GM19463 (cell line): ENCODE measurements around the gene GBA3.
A peak's percentile ranks its signal among the peaks of the same experiment; 100 is the strongest.

ENCODE experiments used
- ATAC-seq: cut with Tn5 transposase; IDR thresholded peaks from one replicate; pipeline ENCODE4 v1.9.1; 2021; ENCODE audit warnings: mild to moderate bottlenecking, moderate library complexity; ENCODE audit not compliant: unreplicated experiment

GBA3 gene

DNA sequence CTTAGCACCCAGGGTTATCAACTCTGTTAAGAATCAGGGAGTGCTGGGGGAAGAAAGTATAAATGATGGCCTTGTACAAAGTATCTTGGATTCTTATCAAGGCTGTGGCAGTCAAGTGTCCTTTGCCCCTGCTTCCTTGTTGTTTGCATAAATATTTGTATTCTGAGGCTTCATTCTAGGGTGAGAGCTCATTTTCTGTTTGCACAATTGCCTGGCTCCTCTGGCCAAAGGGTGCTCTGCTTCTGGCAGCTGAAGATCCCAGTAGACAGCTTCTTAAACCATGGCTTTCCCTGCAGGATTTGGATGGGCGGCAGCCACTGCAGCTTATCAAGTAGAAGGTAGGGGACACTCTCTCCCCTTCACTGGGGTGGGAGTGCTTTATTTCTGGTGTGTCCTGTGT lies at the start of gene GBA3:
TSS of gene GBA3 (plus strand) at position 202 of the 400 bp plus-strand sequence.
- no peak for ATAC-seq

DNA sequence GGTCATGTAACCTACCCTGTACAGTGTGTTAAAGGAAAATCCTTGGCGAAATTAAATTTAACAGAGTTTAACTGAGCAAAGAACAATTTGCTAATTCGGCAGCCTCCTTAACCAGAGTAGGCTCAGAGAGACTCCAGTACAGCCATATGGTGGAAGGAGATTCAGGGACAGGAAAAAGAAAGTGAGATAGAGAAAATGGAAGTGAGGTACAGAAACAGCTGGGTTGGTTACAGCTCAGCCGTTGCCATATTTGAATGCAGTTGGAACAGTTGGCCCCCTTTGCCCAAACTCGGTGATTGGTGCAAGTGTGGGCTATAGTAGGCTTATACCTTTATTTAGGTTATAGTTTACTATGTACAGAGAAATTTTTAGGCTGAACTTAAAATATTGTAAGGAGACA lies 48.8 kb upstream of the GBA3 start:
- peak; percentile 53 for ATAC-seq

DNA sequence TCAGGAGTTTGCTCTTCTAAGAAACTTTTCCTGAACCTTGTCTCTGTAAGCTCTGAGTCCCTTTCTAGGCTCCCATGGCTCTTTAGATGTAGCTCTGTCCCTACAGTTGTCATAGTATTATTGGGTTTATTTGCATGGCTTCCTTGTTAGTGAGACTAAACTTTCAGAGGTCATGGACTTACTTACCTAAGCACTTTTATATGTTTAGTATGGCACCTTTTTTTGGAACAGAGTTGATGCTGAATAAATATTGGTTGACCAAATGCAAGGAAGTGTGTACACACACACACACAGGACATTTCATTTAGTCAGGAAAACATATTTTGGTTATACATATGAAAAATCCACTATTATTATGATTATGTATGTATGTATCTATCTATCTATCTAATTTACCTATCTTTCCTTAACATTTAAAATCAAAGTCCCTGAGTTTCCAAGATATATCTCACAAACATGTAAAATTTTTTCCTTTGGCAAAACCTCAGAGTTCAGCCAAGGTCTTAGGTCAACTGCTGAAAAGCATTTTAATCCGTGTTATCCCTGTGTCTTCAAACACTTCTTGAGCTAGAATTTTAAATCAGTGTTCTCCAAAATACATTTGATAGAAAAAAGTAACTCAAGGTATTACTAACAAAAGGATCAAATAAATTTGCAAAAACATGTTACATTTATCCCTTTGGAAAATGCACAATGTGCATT lies 47.1 kb upstream of the GBA3 start:
- no peak for ATAC-seq

DNA sequence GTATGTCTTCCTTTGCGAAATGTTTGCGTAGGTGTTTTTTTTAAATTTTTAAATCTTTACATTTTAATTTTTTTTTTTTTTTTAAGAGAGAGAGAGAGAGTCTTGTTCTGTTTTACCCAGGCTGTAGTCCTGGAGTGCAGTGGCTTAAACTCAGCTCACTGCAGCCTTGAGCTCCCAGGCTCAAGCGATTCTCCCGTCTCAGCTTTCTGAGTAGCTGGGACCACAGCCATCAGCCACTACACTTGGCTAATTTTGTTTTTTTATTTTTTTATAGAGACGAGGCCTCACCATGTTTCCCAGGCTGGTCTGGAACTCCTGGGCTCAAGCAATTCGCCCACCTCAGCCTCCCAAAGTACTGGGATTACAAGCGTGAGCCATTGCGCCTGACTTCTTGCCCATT lies 43.7 kb upstream of the GBA3 start:
- no peak for ATAC-seq

DNA sequence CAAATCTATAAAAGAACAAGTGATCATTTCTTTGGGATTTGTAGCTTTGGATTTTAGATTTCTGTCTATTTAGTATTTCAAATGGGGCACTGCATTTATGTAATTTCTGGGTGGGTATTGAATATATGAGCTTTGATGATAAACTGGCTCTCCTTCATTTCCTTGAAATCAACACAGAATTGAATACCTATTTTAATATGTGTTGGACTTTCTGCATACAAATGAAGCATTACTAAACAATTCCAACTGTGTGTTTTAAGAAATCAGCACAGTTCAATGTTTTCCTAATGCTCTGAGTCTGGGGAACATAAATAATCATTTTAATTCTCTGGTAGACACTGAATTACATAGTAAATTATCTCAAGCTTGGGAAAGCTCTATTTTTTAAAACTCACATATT lies 42.0 kb upstream of the GBA3 start:
- no peak for ATAC-seq

DNA sequence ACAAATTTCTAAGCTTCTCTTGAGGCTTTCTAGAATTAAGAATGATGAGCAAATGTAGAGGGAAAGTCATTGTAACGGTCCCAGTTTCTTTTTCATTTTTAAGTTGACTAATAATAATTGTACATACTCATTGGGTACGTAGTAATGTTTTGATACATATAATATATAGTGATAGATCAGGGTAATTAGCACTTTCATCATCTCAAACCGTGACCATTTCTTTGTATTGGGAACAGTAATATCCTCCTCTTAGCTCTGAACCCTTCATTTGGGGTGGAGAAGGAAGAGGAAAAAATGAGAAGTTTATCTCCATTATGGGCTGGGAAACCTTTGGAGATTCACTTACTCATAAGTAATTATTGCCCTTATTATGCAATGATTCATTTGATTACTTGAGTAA lies 39.0 kb upstream of the GBA3 start:
- no peak for ATAC-seq

DNA sequence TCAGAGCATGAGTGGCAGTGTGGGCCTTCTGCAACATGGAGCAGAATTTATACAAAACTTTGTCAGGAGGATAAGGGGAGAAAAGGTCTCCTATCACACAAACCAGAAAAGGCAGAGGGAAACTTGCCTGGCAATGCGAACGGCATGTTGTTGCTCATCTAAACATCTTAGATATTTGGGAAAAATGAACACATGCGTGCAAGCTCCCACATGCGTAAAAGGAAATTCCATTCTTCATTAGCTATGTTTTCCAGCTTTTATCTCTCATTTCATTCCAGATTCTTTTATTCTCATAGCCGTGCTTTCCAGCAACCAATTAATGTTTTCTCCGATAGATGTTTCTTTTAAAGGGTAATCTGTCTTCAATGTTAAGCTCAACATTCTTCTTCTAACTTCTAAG lies 31.3 kb upstream of the GBA3 start:
- ATAC-seq: no peak

DNA sequence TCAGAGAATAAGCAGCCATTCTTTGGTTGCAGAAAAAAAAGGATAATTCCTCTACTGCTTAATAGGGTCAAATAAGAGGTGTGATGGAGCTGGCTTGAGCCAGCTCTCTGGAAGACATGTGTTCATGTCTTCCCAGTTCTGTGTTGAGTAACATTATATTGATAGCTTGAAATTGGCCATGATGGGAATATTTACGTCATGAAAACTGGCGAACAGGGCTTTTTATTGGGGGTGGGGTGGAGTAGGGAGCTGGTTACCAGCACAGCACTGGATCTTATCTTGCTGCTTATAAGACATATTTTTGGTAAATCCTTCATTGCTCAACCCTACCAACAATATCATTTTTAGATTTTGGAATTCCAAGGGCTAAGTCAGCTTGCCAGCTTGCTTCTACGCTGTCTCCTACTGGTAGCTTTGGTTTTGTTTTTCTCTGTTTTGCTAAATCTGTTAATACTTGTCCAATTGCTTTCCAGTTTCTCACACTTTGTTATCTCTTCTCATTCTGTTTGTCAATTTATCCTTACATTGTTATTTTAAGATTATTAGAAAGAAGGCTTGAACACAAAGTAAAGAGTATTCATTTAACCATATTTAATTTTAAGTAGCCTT lies 25.3 kb upstream of the GBA3 start:
- no peak for ATAC-seq

DNA sequence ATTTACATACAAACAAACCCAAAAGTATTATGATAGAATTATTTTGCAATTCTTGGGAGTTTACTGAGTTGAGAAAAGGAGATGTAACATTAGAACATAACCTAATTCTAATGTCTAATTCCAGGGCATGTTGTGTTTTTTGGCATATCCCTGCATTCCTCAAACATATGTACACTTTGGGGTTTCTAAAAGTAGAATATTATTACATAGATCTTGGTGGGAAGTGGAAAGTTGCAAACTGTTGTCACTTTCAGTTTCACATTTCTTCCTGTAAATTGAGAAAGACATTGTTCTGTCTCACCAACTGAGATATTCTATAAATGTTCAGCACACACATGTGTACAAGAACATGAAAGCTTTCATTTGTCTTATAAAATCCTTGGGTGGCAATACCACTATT lies 24.4 kb upstream of the GBA3 start:
- peak; percentile 31 for ATAC-seq

DNA sequence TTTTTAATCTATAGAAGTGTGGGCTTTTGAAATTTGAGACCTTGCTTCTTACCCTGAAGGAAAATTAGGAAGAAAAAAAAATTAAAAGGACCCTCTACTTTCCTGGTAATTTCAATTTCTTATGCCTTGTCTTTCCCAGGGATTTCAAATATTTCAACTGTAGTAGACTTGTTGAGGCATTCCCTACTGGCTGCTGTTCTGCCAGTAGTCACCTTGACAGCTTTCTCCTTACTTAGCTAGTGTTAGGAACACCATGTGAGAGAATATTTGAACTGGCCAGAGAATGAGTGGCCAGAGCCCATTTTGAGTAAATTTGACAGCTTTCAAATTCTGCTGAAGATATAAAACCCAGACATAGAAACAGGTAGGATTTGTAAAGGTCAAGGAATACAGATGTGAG lies 24.0 kb upstream of the GBA3 start:
- no peak for ATAC-seq

DNA sequence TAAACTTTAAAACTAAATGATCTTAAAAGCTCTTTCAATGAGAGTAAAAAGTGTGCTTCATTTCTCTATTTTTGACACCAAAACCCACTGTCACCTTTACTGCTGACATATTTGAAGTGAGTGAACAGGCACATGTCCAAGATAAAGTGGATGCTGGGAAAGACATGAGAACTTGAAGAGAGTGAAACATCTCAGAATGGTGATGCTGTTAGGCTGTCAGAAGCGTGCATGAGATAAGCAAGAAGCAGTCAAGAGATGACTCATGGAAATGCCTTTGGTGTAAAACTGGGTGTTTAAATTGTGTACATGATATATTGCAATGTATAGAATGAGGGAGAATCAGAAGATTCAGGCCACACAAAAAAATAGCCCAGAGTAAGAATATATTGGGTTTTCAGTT lies 21.8 kb upstream of the GBA3 start:
- ATAC-seq: peak; percentile 43

DNA sequence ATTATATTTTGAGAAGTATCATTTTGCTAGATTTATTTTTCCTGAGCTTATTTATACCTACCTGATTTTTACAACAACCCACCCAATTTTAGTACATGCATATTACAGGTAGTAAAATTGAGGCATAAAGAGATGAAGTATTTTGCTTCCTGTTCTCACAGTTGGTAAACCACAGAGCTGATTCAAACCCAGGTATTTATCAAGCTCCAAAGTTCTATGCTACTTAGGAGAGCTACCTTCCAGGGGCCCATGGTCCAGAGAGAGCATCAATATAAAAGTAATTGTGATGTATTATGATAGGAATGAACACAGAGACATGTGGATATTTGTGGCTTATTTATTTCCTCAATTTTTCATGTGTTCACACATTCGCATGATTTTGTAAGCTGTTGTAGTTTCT lies 20.2 kb upstream of the GBA3 start:
- ATAC-seq: no peak

DNA sequence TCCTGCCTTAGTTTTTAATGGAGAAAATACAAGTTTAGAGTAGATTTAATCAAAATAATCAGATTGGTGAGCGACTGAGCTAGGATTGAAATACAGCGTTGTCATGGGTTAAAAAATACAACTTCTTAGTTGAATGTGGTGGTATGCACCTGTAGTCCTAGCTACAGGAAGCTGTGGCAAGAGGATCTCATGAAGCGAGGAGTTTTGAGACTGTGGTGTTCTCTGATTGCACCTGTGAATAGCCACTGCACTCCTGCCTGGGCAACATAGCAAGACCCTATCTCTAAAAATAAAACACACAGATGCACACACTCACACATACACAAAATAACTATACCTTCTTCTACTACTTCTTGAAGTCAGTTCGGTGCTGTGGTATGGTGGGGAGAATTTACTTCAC lies 19.8 kb upstream of the GBA3 start:
- peak; percentile 32 for ATAC-seq

DNA sequence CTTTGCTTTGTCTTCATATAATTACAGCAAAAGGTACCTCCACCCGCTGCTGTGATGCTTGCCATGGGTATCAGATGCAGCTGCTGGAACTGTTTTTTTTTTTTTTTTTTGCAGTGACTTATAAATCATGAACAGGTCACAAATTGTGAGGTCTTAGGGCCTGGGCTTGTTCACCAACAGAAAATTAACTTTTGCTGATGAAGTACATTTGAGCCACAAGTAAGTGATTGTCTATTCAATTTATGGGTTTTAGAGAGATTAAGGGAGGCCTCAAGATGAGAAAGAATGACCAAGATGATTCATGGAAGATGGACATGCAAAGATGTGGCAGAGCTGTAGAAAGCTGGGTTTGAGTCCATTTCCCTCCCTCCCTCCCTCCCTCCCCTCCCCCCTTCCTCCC lies 18.0 kb upstream of the GBA3 start:
- no peak for ATAC-seq

DNA sequence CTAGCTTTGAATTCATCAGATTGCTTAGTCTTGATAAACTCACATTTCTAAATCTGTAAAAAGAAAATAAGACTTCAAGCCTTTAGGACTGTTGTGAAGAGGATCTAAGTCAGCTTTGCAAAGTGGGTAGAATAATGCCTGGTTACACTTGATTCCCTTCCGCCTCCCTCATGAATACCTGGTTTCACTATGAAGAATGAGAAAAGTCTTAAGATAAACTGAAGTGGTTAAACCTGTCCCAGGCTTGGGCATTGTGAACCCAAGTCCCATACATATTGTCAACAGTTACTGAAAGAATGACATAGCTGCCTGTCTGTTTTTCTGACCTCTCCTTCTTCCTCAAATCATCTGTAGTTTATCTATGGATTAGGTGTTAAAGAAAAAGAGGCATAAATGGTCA lies 16.7 kb upstream of the GBA3 start:
- ATAC-seq: peak; percentile 60

DNA sequence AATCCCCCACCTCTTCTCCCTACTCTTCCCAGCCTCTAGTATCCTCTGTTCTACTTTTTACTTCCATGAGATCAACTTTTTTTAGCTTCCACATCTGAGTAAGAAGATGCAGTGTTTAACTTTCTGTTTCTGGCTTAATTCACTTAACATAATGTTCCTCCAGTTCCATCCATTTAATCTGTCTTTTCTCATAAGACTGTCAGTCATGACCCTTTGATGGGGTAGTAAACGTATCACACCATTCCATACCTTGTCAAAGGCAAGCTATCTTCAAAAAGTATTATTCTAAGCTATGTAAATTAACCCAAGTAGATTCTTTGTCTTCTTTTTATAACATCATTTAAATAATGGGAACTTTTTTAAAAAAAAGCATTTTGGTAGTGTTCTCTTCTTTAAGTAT lies 15.0 kb upstream of the GBA3 start:
- no peak for ATAC-seq

DNA sequence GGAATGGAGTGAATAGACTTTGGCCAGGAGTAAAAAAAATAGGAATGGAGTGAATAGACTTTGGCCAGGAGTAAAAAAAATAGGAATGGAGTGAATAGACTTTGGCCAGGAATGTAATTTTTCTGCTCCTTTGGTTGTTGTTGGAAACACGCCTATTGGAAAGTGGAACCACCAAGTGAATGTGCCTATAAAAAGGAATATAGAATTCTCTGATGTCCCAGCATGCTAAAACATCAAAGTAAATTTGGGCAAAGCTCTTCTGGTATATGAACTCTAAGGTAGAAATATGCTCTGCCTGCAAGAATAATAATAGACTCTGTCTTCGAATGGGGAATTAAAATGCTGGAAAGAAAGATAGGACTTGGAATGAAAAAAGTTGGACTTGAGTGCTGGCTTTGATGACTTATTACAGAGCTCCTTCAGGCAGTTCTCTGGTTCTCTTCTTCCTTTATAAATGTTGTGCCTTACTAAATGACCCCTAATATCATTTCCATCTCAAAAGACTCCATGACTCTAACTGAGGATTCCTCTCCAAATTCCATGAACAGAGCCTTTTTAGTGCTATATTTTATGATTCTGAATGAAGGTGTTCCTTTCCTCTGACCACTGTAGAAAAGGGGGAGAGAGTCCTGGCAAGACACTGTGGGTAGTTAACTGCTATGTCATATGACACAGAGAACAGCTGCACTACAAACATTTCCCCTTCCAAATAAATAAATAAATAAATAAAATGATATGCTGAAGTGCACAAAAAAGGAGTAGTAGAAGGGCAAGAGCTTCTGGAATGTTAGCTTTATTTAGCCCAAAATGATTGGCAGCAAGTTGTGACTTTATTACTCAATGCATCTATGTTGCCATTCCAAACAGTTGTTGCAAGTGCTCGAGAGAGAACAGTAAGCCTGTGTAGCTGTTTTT lies 13.5 kb upstream of the GBA3 start:
- ATAC-seq: no peak

DNA sequence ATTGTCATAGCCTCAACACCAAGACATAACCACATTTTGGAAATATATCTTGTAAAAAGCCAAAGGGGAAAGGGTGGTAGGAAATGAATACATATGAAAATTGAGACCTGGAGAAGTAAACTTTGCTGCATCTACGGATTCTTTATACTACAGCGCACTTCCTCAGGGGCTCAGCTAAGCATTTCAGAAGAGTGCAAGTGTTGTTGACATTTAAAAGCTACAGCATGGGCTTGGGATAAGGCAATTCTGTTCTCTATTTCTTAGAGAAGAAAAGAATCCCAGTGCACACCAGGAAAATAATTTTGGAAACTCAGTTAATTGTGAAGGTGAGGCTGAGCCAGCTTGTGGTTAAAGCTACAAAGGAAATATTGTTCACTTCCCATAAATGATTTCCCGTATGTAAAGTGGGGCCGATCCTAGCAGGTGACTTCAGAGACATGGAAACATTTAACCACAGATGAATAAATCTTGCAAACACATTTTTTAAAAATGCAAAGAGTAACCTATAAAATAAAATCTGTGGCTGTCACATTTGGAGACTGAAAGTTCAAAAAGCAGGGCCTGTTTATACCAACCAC lies 12.6 kb upstream of the GBA3 start:
- ATAC-seq: no peak

DNA sequence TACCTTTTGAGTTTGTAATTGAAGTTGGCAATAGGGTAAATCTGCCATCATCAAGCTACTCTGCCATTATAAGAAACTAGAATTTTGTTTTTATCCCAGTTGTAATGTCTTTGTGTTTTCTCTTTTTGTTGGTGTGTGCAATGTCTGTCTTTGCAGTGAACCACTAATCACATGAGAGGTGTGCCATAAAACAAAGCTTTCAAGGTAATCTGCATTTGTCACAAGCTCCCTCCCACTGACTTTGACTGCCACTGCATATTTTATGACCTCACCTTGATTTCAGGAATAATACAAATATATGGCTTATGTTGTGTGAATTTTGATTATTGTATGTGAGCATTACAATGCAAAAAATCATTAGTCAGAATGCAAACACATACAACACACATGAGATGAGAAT lies 9.0 kb upstream of the GBA3 start:
- no peak for ATAC-seq

DNA sequence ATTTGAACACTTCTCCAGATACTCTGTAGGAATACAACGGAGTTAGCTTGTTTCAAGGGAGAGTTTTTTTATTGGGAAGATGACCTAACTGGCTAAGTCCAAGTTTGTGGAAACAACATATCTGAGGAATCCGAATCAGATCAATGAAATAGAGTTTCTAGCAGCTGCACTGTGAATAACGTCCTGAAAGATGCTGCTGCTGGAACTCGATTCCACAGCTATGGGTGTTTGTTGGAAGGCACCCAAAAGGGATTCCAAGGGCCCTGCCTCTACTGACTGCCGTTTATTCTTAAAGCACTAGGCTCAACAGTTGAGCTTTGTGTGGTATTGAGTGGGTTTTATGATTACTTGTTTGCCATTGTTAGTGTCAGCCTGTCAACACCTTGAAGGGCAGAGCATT lies 6.6 kb upstream of the GBA3 start:
- no peak for ATAC-seq

DNA sequence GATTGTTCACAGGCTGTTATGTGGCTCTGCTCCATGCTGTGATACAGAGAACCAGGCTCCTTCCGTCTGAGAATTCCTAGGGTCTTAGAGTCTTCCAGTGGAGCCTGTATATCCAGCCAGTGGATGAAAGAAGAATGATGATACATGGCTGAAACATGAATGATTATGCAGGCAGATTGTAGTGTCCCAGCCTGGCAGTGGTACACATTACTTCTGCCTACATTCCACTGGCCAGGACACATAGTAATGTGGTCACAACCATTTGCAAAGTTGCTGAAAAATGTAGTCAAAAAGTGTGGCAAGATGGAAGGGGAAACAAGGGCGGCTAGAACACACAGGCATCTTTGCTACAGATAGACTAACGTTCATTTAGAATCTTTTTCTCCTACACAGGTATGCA lies 4.5 kb upstream of the GBA3 start:
- no peak for ATAC-seq

DNA sequence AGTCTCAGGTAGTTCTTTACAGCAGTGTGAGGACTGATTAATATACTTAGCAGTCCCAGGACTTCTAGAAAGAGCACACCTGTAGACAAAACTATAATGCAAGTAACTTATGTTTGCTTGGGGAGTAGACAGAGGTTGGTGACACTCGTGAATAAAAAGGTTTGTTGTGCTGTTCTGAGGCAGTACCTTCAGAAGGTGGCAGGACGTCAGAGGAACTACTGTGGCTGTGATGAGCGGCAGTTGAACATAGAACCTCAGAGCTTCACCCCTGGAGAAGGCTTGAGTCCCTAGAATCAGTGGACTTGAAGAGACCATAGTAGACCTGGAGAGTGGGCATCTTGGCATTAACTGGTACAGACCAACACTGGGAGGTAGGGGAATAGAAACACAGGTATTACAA lies 3.3 kb upstream of the GBA3 start:
- no peak for ATAC-seq
